HL-60 (cell line): Measurements from ENCODE around the gene PCDH12.

ENCODE experiments used
- DNase-seq, 2 experiments: peaks; one replicate each; pipeline ENCODE4 v3.0.0-alpha.2; 2010 to 2020; ENCODE audit warnings: low read depth in 1 of 2, low spot score in 1 of 2
- H3K27ac ChIP-seq: fragments of 250-450 bp; sonication (Bioruptor Pico); replicated peaks from 2 replicates; pipeline ENCODE4 v1.5.1; 2020; ENCODE audit warnings: mild to moderate bottlenecking, moderate library complexity
- H3K27me3 ChIP-seq: fragments of 250-450 bp; sonication (Bioruptor Pico); 2 replicates; pipeline ENCODE4 v1.5.1; 2021; ENCODE audit warnings: mild to moderate bottlenecking, moderate library complexity; ENCODE audit not compliant: insufficient read depth, poor library complexity, severe bottlenecking
- H3K4me3 ChIP-seq: replicated peaks from 2 replicates; pipeline ENCODE4 v1.5.1; 2011; ENCODE audit warnings: mild to moderate bottlenecking, control low read depth, low read length; ENCODE audit not compliant: insufficient read depth
- CTCF ChIP-seq: IDR thresholded peaks from one replicate; pipeline ENCODE4 v1.5.1; 2011; ENCODE audit warnings: low read length, control low read depth, inconsistent platforms; ENCODE audit not compliant: insufficient read depth
- GABPA ChIP-seq: IDR thresholded peaks from 2 replicates; pipeline ENCODE4 v1.6.1; 2012; ENCODE audit warnings: low read depth
- POLR2AphosphoS5 ChIP-seq: IDR thresholded peaks from 2 replicates; pipeline ENCODE4 v1.6.1; 2012; ENCODE audit warnings: low read depth
- REST ChIP-seq: IDR thresholded peaks from 2 replicates; pipeline ENCODE4 v1.6.1; 2012; ENCODE audit warnings: low read depth; ENCODE audit not compliant: insufficient replicate concordance
- SPI1 ChIP-seq: IDR thresholded peaks from 2 replicates; pipeline ENCODE4 v1.6.1; 2012; ENCODE audit warnings: low read depth, mild to moderate bottlenecking, borderline replicate concordance

The PCDH12 gene

DNA sequence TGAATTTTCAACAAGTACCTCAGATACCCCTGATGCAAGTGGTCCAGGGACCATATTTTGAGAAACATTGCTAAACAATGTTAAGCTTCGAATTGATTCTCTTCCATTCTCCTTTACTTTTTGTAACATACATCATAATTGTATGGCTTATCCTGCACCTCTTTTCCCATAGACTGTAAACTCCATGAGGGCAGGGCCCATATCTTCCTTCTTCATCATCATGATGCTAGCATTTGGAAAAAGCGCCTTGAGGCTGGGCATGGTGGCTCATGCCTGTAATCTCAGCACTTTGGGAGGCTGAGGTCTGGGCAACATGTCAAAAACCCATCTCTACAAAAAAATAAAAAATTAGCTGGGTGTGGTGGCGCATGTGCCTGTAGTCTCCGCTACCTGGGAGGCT is 48.8 kb downstream of the PCDH12 start:
- TF ChIP-seq CTCF (no peak), GABPA (no peak), REST (no peak), SPI1 (no peak), POLR2AphosphoS5 (no peak)
- no peak for DNase-seq
- Histone ChIP-seq H3K4me3 (no peak overlapping the region), H3K27ac (no peak overlapping the region), H3K27me3 (no peaks in the 10 kb centered on the region)

DNA sequence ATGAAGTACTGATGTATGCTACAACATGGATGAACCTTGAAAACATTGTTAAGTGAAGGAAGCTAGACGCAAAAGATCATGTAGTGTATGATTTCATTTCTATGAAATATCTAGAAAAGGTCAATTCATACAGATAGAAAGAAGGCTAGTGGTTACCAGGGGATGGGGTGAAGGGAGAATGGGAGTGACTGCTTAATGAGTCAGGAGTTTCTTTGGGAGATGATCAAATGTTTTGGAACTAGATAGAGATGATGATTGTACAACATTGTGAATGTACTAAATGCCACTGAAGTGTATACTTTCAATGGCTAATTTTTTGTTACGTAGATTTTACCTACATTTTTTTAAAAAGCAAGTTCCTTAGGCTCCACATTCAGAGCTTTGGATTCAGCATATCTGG is 49.2 kb downstream of the PCDH12 start:
- TF ChIP-seq CTCF, result no peak
- no peak for TF ChIP-seq GABPA
- TF ChIP-seq POLR2AphosphoS5, result no peak
- Histone ChIP-seq H3K27me3 (no peaks in the 10 kb centered on the region), H3K27ac (no peak overlapping the region), H3K4me3 (no peak overlapping the region)
- no peak for DNase-seq

GRCh38 chr5:141906972-141907371 is 51.0 kb downstream of the PCDH12 start:
- H3K27me3 ChIP-seq, result no peaks in the 10 kb centered on the region
- TF ChIP-seq CTCF (no peak), POLR2AphosphoS5 (no peak), REST (no peak), SPI1 (no peak), GABPA (no peak)
- no peak for DNase-seq

GRCh38 chr5:141906517-141906916 is 51.5 kb downstream of the PCDH12 start:
- Histone ChIP-seq H3K27me3 (no peaks in the 10 kb centered on the region), H3K4me3 (no peak overlapping the region), H3K27ac (no peak overlapping the region)
- no peak for DNase-seq
- TF ChIP-seq REST (no peak), GABPA (no peak), CTCF (no peak), SPI1 (no peak), POLR2AphosphoS5 (no peak)

More at GRCh38 chr5:141906972-141907371, 51.0 kb downstream of the PCDH12 start:
- Histone ChIP-seq H3K27ac (no peak overlapping the region), H3K4me3 (no peak overlapping the region)
